HG02798 (cell line): ENCODE measurements around the gene TCEAL9.
A peak's percentile ranks its signal among the peaks of the same experiment; 100 is the strongest.
"Not testable (repeated sequence)": the region's sequence is repeated elsewhere in the genome, so short reads cannot be mapped to it uniquely, and the experiment has no call there.

Experiments
- ATAC-seq: cut with Tn5 transposase; IDR thresholded peaks from one replicate; pipeline ENCODE4 v1.9.1; 2021; ENCODE audit warnings: mild to moderate bottlenecking; ENCODE audit not compliant: unreplicated experiment, poor library complexity

The TCEAL9 gene

DNA sequence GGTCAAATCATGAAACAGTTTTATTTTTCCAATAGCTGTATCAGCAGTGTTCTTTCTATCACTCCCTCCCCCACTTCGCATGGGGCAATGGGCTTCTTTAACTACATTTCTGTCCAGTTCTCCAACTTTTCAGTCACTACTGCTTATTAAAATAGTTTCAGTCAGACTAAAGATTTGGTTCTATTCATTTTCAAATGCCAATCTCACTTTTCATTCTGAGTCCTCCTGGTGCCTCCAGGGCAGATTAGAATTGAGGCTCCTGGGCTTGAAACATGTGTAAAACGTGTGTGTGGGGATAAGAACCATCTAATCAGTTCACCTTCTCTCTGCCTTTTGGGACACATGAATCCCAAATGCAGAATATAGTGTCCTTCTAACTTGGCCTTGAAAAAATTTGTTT is 16.6 kb downstream of the TCEAL9 start:
- no peak for ATAC-seq

DNA sequence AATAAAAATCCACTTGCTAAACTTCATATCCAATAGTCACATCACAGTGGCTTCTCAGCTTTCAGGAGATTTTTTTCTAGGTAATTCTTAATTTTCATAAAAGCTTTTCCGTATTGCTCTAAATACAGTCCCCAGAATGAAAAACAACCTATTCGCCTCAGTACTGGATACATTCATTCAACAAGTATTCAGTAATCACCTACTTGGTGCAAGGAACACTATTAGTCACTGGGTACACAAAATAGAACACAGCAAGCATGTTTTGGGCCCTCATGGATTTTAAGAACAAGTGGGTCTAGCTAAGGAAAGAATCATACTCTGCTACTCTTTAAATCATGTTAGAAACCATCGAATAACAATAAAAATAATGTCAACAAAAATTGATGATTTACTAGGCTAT is 17.3 kb downstream of the TCEAL9 start:
- ATAC-seq = no peak

DNA sequence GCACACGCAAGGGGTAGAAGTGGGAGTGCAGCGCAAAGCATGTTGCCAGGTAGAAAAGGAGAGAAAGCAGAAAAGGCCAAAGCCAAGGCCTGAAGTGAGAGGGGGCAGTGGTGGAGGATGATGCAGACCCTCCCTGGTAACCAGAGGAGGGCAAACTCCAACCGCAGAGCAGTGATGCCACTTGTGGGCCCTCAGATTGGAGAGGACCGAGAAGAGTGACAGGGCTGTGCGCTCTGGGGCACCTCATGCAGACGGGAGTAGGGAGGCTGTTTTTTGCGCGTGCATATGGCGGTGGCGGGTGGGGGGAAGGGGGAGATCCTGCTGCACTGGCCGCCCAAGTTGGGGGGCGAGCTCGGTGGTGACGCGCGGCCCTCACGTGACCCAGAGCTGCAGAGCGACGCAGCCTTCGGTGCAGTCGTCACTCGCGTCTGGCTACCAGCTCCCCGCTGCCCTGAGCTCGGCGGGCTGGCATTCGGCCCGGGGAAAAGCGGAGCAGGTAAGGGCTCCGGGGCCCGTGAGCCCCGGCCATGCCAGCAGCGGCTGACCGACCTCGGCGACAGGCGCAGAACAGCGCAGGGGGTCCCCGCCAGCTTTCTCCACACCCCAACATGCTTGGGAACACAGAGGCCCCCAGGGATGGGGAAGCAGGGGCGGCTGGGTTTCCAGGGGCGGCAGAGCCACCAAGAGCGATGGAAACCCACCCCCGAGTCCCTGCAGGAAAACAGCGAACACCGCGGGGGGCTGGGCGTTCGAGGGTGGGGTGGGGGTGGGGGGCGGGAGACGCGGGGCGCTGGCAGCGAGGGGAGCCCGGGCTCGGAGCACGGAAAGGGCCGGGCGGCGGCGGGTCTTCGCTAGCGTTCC is 20.0 kb downstream of the TCEAL9 start, which contains the start of gene BEX3:
Gene BEX3, plus strand, starts transcription at position 421 of the 861 bp plus-strand sequence. CDS start 984 bp downstream, outside the sequence.
- ATAC-seq = no peak

DNA sequence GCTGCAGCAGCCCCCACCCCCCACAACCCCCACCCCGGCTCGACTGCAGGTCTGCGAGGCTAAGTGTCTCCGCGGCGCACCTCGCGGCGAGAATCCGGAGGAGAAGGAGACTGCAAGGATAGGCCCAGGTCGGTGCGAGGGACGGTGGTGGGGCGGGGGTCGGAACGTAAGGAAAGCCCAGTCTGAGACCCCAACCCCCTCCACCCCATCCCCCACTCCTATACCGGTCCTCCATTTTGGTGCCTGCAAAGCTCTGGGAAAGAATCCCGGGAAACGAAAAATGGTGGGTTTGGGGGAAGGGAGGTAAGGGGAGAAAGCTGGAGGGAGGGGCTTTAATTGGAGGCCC is 20.6 kb downstream of the TCEAL9 start:
- no peak for ATAC-seq

DNA sequence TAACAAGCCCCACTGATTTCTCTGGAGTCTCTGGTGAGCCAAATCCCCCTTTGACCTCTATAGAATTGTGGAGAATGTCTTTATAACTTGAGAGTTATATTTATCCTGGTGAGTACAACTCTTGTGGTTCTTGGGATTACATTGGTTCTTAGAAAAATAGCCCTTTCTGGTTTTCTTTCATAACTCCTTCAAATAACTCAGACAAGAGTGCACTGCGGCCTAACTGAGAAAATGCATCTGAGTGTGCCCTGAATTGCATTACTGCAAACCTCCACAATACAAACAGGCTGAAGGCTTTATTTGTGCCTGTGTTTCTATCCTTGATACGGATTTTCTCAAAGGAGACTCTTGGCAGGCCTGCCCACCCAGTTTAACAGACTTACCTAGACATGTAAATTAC is 22.7 kb downstream of the TCEAL9 start:
- no peak for ATAC-seq

DNA sequence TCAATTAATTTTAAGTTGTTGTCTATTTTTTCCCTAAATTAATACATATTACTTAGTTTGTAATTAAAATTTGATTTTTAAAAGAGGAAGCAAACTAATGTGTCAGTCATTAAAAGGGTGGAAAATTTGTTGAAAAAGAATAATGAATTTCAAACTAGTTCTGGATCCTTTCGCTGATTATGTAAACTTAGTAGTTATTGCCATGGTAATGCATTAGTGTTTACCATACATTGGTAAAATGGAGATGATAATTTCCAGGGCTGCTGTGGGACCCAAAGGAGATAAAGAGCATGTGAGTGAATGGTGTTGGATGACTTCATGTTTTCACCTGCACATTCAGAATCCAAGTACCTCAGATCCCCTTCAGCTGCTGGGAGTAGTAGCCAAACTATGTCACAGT is 26.6 kb downstream of the TCEAL9 start:
- ATAC-seq = no peak

DNA sequence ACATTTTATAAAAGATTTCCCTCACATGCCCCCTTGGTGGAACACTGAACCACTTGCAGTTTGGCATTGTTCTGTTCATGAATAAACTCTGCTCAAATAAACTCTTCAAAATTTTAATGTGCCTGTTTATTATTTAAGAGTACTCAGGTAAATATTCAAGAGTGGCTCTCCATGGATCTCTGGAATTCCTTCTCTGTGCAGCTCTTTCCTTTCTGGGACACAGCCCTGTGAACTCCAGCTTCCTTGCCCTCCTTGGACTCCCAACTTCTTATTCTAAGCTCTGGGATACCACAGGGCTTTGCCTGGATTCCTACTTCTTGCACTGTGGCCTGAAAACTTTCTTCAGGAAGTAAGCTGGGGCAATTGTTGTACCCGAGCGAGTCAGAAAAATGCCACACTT is 28.4 kb downstream of the TCEAL9 start:
- no peak for ATAC-seq

DNA sequence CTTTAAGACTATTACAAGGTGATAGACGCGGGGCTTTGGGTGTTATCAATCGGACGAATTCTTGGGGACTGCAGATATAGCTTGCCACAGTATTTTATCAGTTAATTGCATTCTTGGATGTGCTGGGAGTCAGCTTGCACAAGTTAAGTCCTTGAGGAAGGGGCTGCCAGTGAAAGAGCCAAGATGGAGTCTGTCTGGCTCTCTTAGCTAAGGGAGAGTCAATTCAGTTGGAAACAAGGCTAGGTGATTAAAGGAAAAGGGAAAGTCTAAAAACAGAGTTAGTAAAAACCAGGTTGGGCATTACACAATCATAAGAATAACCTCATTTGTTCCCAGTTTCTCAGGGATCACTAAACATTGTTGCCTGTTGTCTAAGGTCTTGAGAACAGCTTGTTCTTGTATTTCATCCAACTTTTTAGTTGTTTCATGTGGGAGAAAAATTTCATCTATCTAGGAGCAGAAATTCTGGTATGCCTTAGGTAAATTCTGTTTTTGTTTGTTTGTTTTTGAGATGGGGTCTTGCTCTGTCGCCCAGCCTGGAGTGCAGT is 29.1 kb downstream of the TCEAL9 start:
- not testable (repeated sequence) for ATAC-seq

DNA sequence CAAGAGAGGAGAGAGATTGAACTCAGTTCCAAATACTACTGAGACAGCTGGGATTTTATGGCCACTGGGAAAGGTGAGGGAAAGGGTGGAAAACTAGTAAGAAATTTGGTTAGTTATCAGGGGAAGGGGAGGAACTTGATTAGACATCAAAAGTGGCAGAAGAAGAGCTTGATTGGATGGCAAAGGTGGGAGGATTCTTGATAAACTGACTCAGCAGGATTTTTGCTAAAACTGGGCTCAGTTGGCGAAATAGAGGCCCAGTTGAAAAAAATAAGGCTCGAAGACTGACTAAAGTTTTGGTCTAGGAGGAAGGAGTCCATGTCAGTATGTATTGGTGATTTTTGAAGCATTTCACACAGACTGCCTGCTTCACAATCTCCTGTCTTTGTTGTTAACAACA is 30.0 kb downstream of the TCEAL9 start:
- no peak for ATAC-seq

DNA sequence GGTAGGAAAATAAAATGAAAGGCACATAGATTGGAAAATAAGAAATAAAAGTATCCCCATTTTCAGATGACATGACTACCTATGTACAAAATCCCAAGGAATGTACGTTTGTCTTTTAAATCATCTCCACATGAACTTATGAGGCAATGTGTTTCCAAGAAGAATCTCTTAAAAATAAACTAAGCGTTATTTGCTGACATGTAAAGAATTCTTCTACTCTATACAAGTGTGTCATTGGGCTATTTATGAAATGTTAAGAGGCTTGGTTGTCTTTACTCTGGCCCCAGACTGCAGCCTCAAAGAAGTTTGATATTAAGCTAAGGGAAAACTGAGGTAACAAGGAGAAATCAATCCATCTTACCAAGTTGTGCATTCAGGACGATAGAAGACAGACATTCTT is 37.2 kb downstream of the TCEAL9 start:
- no peak for ATAC-seq

DNA sequence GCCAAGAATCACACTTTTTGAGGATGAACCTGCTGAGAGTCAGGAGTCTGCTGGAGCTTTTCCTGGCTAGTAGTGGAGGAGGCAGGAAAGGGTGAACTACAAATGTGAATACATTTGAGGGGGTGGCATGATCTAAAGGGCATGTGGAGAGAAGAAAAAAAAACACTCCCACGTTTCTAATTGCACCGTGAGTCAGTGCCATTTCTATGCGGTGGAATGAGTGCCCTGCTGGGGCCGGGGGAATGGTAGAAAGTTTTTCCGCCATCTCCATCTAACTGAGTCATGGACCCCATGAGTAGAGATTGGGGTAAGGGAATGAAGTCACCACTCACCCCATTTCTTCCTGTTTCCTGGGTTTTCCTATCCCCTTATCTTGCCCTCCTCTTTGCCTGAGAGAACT is 39.9 kb downstream of the TCEAL9 start:
- ATAC-seq = no peak

DNA sequence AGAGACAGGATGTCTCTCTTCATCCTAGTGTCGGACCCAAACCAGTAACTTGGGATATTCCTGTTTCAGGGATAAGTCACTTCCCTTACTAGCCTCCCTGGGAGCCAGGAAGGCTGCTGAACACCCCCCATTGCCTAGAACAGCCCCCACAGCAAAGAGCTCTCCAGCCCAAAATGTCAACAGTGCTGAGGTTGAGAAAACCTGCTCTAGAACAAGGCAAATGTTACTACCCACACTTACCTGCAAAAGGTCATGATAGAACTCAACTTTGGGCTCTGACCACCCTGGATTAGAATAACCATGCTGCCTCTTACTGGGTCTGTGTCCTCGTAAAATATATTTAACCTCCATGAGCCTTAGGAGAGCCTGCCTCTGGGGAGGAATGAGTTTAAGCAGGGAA is 40.4 kb downstream of the TCEAL9 start:
- no peak for ATAC-seq

DNA sequence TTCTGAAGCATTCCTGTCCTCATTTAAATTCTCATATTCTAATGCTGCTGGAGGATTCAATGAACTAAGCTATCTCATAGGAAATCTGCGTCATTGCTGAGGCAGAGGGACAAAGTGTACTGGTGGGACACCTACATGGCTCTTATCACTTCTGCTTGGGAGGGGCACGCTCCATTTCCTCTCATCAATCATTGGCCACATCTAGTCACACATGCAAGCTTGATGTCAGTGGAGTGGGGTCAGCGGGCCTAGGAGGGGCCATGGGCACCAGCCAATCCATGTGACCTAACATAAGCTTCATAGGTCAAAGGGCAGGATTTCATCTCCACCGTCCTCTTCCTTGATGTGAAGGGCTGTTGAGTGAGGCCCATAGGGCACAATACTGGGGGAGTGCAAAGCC is 41.4 kb downstream of the TCEAL9 start:
- ATAC-seq = no peak

DNA sequence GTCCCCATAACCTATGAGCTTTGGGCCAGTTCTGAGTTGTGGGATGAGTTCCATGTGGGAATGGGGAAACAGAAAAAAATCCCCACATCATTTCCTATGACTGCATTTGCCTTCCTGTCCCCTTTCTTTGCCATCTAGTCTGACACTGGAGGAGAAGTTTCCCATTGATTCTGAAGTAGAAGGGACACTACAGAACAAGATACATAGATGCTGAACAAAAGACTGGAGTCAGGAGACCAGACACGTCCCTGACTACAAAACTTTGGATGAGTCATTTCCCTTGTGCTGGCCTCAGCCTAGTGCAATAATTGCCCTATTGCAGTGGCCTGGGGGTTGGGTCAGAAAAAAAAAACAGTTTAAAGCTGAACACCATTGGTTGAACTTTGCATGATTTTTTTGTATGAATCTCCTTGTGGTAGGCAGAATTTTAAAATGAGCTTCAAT is 42.1 kb downstream of the TCEAL9 start:
- ATAC-seq = no peak

DNA sequence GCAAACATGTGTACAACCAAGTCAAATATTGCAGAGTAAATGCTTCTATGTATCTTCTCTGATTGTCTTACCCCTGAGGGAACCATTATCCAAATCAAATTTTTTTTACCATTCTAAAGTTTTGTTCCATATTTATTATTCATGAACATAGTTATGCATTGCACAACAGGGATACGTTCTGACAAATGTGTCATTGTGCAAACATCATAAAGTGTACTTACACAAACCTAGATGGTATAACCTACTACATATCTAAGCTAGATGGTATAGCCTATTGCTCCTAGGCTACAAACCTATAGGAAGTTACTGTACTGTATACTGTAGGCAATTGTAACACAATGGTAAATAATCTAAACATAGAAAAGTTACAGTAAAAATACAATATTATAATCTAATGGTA is 43.4 kb downstream of the TCEAL9 start:
- ATAC-seq = no peak

DNA sequence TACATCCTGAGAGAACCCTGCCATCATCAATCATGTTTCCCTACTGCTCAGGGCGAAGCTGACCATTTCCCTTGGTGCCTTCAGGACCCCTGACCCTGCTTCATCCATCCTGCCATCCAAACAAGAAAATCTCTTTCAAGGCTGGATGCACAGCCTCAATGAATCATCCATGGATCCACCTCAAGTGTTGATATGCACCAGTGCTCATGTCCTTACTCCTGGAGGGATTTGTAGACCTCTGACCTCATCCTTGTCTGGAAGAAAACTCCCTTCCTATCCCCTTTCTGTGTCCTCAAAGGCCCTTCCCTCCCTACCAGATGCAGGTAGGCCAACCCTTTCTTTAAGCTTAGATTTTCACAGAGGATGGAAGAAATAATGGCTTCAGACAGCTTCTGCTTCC is 44.6 kb downstream of the TCEAL9 start:
- no peak for ATAC-seq

DNA sequence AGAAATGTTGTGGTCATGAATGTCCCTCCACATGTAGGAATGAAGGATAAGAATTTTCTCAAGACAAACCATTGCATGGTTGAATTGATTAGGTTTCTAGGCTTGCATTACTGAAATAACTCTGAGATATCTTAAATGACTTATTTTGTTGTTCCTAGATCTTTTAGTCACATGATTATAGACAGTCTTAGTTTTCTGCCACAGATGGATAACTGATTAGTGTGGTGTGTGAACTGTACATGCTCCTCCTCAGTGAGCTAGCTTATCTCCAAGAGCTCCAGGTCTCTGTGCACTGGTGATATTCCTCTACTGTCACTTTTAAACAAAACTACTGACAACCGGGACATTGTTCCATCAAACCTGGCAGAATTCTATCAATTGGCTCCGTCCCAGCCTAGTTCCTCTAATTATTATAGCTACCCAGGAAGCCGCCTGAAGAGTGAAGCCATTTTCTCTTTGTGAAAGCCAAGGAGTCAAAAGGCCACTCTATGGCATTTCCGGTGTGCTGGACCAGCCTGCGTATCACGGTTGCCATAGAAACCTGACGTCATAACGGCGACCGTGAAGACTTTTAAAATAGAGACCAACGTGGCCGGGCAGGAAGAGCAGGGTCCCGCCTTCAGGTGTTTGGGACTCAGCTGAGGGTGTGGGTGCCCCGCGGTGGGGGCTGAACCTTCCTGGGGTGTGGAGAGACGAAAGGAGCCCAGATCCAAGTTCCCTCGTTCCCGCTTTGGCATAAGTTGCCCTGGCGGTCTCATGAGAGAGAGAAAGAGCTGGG is 48.1 kb downstream of the TCEAL9 start:
- peak; percentile 97 for ATAC-seq

DNA sequence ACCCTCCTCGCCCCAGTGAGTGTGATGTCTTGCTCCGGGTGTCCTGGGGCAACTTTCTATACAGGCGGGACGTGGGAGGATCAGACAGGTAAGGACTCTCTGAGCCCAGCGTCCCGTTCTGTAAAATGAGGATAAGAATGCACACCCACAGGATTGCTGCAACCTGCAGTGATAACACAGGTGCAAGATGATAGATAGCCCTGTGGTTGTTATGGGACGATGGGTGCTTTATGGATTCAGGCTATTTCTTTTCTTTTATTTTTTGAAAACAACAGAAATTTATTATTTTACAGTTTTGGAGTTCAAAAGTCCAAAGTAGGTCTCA is 48.7 kb downstream of the TCEAL9 start:
- ATAC-seq = no peak

DNA sequence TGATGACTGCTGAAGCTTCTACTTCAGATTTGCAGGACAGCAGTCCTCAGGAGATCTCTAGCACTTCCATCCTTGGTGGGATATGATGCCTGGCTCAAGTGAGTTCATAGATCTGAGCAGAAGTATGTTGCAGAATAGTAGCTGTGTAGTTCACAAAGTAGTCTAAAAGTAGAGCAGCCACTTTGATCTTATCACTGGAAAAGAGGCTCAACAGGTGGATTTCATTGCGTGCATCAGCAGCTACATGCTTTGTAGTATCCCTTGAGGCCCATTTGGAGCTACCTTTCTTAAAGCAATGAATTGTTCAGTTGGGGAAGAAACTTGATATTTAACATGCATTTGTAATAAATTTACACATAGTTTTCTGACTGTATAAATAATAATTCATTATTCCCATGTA is 50.0 kb downstream of the TCEAL9 start:
- ATAC-seq = no peak

DNA sequence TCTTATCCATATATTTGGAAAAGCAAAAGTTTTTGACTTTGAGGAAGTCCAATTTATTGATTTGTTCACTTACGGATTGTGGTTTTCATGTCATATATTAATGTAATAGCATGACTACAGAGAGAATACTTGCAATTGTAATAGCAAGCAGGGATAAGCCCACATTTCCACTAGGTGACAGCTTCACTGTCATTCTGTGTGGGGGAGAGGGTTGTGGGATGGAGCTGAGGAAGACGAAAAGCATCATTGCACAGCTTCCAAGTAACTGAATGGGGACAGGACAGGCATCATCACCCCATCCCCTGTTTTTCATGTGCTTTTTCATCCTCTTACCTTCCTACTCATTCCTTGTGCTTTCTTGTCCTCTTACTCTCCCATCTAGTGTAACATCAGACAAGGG is 51.5 kb downstream of the TCEAL9 start:
- no peak for ATAC-seq
